Body of pancreas (tissue), 4 donors: ENCODE results near the gene IGFL4.

Experiments used
- CTCF ChIP-seq, 7 experiments: fragments of 450-650 bp in 4 of 7; fragments of 200-600 bp in 3 of 7; sonication (generic) in 3 of 7; IDR thresholded peaks; one replicate each; pipeline ENCODE4 v1.5.1; 2016 to 2019; ENCODE audit warnings: antibody characterized with exemption in 7 of 7
- POLR2A ChIP-seq, 3 donors: fragments of 450-650 bp; IDR thresholded peaks; one replicate each; pipeline ENCODE4 v1.6.1; 2016; ENCODE audit warnings: antibody characterized with exemption in 3 of 3, mild to moderate bottlenecking in 2 of 3

GRCh38 chr19:46043519-46043918 lies 2.7 kb upstream of the IGFL4 start:
- TF ChIP-seq CTCF (IDR thresholded peaks at IDR 0.05) (no peak), POLR2A (IDR thresholded peaks at IDR 0.05) (no peak)
